HL-60 (cell line): Measurements from ENCODE around the gene DPH7.

Source experiments
- CTCF ChIP-seq: IDR thresholded peaks from one replicate; pipeline ENCODE4 v1.5.1; 2011; ENCODE audit warnings: low read length, control low read depth, inconsistent platforms; ENCODE audit not compliant: insufficient read depth
- GABPA ChIP-seq: IDR thresholded peaks from 2 replicates; pipeline ENCODE4 v1.6.1; 2012; ENCODE audit warnings: low read depth
- POLR2AphosphoS5 ChIP-seq: IDR thresholded peaks from 2 replicates; pipeline ENCODE4 v1.6.1; 2012; ENCODE audit warnings: low read depth

- TF ChIP-seq CTCF (no peak), GABPA (no peak), POLR2AphosphoS5 (no peak)
These were observed 63.9 kb downstream of the DPH7 start for GRCh38 chr9:137514691-137515337.
